ENCODE results near the gene MAML3. TPM values are rescaled to one million over a fixed set of nuclear protein-coding genes. Genes with fewer than 3 reads are reported as not detected.
A peak's percentile ranks its signal among the peaks of the same experiment; 100 is the strongest.

Gene MAML3
- polyA plus RNA-seq, 5 donors: 13.3 to 19.2 (median 16.8) TPM

DNA sequence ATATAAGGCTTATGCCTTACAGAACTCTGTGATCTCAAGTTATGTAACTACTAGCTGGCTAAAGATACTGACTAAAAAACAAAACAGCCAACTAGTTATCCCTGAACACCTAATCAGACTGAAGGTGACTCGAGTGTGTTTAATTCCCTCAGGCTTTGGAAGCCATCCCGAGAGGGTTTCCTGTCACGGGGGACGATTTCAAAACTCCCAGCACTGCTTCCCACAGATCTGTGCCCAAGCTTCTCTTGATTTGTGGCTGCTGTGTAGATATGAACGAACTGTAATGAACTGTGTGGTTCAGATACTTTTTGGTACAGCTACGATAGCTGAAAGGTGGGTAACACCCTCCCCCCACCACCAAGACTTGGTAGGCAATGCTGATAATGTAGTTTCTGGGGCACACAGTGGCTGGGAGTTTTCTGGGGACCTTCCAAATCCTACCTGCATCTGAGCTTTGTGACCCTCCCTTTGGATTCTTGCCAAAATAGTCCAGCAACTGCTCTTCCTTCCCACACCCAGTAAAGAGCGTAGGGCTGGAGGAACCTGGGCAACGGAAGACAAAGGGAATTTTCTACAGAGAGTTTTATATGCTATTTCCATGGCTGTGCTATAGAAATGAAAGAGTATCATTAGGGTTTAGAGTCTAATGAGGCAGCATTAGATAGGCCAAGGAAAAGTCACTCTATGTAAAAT, 339.5 kb downstream of the MAML3 start:
- DNase-seq: peak; percentile 72 to 76

DNA sequence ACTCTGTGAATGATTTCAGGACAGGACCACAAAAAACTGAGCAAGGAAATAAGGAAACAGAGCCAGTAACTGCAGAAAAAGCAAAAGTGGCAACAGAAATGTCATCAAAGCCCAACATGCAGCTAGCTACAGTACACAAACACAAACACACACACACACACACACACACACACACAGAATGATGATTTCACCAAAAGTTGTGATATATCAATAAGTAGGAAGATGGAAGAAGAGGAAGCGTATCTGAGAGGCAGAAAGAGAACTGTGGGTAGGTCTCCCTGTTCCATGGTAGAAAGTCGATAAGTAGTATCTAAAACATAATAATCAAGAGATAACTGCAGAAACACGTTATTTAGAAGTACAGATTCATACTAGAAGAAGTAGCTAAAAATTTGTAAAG, 340.1 kb downstream of the MAML3 start:
- no peak for DNase-seq

DNA sequence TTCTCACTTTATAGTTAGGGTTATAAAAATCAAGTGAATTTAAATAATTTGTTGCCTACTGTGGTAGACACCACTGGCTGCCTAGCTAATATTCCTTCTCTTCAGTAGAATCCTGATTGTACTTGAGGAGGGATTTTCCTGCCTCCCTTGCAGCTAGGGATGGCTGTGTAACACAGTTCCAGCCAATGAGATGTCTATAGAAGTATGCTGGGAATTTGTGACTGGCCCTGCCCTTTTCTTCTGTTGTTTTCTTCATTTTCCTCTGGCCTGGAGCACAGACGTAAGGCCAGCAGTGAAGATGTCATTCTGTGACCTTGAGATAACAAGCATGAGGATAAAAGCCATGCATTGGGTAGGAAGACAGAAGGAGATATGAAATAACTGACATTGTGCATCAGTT, 343.3 kb downstream of the MAML3 start:
- no peak for DNase-seq

DNA sequence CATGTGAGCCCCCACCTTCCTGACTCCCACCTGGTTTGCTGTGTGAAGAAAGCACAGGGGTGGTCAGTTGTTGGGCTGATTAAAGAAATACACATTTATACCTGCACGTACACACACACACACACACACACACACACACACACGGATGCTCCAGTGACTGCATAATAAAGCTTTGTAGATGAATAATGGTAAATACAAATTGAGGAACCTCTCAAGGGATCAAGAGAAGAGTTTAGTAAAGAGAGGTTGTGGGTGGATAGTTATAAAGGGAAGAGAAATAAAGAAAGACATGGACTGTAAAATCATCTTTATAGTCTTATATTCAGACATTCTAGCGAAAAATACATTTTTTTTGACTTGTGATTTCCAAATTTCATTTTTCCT, 344.2 kb downstream of the MAML3 start:
- no peak for DNase-seq

DNA sequence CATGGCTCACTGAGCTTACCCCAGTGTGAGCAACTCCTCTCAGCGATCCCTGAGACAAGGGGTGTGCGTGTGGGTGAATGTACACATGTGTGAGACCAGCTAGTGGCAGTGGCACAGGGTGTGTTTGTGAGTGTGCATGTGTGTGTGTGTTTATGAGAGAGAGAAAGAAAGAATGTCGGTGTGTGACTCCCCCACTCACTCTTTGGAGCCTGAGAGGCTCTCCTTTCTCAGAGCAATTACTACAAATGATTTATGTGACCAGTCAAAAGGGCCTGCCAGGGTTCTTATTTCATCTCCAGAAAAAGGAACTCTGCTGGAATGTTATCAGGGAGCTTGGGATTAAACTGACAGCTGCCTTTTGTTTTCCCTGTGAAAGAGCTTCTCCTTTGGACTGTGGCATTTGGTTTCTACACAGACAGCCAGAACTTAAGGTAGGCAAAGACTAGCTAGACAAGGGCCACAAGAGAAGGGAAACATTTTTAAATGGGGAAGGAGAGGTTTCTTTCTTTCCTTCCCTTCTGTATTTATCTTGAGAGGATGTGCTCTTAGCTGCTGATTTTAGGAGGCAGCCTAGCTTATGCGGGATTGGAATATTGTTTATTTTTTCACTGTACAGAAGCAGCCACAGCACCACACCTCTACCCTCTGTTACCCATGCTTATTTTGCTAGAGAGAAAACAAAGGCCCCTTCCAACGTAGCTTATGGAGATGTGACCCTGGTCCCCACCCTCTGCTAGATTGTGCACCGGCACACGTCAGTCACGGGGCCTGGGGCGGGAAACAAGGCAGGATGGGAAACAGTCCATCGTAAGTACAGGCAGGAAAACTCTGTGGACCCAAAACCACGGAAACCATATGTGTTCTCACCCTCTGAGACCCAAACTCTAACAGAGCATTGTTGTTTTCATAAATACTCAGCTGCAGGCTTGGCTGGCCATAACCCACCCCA, 344.9 kb downstream of the MAML3 start:
- no peak for DNase-seq

DNA sequence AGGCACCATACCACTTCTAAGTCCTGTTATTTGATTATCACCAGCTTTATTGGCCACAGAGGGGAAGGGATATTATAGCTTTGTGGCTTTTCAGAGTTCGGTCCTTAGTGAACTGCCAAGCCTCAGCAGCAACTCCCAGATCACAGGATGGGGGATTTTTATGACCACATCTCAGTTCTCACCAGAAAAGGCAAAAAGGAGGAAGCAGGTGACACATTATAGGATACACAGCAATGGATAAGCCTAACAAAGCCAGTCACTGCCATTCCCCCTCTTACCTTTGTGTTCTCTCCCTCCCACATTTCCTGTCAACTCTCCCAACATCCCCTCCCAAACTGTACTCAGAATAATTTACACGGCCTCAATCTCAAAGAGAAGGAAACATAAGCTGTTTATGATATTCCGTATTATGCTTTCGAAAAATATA, 345.6 kb downstream of the MAML3 start:
- DNase-seq: no peak

DNA sequence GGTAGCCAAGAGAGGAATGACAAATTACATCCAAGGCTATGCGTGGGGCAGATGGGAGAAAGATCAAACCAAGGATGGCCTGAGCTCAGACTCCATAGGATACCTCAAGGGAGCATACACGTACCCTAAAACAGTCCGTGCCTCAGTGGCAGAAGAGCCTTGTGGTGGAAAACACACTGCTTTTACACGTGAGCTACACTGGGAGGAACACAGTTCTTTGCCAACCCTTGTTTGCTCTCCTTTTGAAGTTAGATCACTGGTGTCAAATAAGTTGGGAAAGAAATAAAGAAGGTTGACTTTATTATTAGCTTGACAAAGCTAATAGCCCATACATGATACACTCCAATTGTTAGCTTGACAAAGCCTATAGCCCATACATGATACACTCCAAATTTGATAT, 346.5 kb downstream of the MAML3 start:
- no peak for DNase-seq

DNA sequence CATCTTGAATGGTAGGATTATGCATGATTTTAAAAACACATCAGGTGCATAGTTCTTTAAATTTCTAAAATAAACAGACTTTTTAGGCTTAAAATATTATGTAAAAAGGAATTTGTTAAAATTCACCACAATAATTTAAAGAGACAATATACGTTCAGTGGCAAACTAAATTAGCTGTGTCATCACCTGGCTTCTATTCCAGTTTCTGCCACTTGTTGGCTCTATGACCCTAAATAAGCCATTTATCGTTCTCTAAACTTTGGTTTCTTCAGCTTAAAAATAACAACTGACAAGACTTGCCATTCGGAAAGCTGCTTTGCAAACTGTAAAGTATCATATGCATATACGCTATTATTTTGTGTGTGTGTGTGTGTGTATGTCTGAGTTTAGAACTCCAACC, 347.1 kb downstream of the MAML3 start:
- no peak for DNase-seq

DNA sequence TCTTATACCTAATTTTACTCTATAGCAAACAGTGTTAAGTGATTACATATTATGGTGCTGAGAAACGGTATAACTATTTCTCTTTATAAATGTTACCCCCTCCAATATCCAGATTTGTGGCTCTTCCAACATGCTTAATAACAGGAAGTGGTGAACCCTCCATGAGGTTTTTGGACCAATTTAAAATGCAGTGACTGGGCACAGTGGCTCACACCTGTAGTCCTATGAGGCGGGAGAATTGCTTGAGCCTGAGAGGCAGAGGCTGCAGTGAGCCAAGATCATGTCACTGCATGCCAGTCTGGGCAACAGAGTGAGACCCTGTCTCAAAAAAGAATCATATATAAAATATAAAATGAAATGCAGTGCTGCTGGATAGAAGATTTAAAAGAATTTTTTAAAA, 351.1 kb downstream of the MAML3 start:
- no peak for DNase-seq

DNA sequence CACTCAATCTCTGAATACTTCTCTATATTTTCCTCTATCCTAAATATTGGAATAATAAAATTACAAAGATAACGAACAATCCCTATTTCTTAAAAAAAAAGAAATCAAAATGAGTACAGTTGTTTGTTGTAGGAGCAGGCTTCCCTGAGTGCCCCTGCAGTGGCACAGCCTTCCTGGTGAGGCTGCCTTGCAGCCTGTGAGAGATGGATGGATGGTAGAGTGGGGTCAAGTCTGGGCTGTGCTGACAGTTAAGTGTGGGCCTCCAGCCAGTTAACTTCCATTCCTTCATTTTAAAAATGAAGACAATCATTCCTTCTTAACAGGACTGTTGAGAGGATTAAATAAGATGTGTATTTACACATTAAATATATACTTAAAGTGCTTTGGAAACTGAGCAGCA, 351.5 kb downstream of the MAML3 start:
- no peak for DNase-seq

DNA sequence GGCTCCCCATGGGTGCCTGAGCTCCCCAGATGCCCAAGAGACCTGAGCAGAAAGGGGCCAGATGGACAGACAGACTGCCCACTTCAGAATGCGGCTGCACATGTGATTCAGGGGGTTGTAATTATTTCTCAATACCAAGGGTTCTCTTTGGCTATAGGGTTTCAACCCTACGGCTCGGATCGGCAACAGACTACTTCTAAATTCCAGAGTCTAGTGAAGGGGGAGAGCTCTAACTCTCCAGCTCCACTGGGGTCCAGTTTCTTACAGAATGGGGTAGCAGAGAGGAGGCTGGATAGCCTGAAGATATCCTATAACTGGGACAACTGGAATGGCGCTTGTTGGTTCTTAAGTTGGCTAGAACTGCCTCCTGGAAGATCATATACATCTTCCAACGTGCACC, 352.1 kb downstream of the MAML3 start:
- DNase-seq: no peak

DNA sequence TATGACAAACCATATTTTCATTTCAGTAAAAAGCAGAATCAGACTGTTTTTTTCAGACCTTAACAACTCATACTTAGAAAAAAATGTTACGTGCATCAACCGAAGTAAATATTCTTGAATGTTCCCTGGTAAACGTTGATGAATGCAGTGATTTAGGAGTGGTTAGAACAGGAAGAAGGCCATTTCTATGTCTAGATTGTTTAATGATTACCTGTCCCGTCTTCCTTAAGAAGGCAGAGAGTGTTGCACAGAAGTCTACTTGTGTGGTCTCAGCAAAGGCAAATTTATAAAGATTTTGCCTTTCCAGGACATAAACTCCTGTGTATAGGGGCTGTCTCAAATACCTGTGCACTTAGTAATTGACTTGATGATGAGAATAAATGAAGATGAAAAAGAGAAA, 353.9 kb downstream of the MAML3 start:
- no peak for DNase-seq

DNA sequence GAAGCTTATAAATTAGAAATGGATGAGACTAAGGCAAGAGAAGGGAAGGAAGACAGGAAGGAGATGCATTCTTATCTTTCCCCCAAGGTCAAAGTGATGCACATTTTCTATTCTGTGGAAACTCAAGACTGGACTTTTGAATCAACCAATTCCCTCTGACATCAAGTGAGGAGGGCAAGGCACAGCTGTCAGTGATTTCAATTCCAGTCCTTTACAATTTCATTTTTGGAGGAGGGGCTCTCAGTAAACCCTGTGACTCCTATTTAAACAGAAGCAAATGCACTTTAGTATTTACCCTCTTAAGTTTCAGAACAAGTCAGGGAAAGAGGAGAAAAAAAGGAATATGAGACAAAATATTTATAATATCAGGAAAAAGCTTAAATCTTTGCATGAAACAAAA, 354.4 kb downstream of the MAML3 start:
- DNase-seq: no peak

DNA sequence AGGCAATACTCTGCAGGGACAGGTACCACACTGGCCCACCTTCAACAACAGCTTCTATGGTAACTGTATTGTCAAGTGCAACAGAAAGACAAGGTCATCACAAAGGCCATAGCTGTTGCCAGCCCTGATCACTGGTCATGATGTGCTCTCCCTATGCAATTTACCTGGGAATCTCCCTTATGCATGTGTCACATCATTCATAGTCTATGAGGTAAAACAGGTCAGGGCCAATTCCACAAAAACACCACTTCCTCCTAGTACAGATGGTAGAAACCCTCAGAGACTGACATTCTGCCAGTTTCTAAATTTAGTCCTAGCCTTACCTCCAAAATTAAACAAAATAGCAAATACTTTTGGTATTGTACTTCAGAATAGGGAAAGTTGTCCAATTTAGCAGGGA, 355.5 kb downstream of the MAML3 start:
- DNase-seq: no peak

DNA sequence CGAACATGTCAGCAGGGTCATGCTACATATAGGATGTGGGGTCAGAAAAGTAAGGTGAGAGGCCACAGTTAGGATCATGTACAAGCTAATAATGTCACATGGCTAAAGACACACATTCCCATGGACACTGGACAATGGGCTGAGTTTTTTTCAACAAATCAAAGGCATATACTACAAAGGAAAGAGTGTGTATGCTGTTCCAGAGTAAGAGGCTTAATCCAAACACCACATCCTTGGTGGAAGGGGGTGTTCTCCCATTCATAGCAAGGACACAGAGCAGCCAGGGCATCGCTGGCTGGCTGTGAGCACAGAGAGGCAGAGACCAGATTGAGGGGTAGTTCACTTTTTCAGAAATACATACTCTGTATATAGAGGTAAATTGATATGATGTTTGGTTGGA, 356.7 kb downstream of the MAML3 start:
- DNase-seq: no peak

DNA sequence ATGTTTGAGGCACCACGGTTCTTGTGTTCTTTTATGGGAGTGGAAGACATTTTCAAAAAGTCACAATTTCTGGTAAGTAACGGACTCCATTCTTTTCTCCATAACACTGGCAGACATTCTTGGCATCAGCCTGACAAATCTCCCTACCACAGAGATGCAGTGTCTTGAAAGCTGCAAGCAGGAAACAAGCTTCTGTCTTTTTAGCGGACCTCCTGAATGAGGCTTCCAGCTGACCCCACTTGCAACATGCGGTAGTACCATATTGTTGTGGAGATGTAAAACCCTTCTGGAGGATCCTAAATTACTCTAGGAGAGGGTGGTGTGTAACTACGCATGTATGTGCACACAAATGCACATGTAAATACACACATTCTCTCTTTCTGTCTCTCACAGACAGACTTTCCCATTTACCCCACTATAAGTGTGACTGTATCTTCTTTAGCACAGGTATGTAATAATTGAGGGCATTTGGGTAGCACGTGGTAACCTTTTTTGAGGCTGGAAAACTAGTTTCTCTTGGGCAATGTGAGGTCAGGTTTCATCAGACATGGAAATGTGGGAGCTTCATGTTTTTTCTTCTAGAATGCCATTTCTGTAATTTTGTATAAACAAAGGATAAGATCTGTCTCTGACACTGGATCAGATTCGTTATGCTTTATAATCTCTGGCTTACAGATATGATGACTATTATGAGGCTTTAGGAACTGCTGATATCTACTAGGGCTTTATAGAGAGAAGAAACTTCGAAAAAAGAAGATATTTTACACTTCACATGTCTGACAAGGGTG, 358.3 kb downstream of the MAML3 start:
- no peak for DNase-seq

DNA sequence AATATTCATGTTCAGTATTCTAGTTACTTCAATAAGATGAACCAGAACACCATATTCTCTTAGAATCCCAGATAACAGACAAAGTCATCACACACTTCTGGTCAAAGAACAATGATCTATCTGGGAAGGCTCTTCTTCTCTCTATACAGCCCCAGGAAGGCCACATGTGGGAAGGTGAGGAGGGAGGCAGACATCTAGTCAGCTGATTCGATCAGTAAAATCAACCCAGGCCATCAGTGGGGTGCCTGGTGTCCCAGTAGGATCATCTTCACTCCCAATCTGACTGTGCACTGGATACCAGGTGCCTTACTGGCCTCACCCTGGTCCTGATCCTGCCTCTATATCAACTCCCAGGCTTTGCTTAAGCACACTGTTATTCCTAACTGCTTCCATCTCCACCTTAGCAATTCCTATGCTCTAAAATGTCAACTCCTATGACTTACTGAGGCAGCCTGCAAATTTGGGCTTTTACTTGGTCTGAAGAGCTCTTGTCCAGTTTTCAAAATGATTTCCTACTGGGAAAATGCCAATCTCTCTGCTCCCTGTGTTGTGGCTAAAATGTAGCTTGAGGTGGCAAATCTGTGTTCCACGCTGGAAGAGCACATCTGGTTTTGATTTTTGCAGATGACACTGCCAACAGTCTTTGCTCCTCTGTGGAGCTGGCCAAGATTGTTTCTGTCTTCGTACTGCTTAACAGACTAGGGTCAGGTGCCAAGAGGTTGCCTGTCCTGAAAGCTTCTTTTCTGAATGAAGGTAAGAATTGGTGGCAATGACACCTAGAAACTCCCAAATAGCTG, 359.6 kb downstream of the MAML3 start:
- DNase-seq: no peak

DNA sequence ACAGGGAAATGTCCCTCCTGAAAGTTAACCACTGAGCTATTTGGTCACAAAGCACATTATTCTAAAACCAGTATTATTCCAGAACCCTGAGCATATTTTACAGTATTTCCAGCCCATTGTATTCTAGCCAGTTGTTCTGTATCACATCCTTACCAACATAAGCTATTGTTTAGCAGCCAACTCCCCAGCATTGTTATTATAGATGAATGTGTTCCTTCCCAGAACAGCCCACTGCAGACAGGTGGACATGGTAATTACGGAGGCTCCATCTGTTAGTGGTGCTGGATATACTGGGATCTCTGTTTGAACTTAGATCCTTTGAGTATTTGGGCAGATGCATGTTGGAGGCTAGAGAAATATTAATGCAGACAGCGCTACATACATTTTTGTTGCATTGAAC, 362.3 kb downstream of the MAML3 start:
- no peak for DNase-seq

DNA sequence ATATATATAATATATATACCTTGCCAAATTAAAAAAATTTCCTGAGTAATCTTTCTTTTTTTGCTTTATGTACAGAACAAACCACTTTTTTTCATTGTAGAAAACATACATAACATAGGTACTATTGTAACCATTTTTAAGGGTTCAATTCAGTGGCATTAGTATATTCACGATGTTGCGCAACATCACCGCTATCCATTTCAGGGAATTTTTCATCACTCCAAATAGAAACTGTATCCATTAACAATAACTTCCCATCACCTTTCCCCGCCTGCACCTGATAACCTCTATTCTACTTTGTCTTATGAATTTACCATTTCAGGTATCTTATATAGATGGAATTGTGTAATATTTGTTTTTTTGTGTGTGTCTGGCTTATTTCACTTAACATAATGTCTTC, 363.7 kb downstream of the MAML3 start:
- DNase-seq: no peak

DNA sequence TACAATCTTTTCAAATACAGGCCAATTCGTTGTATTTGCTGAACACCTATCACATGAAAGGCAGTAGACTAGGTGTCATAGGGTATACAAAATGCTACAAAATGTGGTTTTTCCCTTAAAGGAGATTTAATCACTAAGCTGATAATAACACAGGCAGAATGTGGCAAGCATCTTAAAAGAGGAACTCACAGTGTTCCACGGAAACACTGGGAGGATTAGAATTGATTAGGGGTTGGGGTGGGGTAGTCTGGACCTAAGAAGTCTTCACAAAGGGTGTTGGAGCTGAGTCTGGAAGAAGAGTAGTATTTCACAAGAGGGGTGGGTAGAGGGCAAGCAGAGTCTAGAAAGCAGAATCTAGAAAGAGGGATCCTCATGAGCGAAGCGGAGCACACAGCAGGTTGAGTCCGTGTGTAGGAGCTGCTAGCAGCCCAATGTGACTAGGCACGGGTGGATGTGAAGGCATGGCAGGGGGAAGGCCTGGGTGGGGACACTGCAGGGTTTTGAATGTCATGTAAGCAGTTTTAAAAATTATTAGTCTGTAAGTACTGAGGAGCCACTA, 364.8 kb downstream of the MAML3 start:
- no peak for DNase-seq

All from right lung (tissue), 5 donors.